PC-9 (cell line): Measurements from ENCODE around the gene MCF2L. TPM values are rescaled to one million over a fixed set of nuclear protein-coding genes. Genes with fewer than 3 reads are reported as not detected.

ENCODE experiments used
- BruUV-seq: library from RNA; stranded (reverse); fragments of 400-500 nt; replicated peaks from 2 replicates; lab custom pipeline; 2021; lab: Mats Ljungman, UMichigan
- CTCF ChIA-PET: fragments of 300-600 bp; sonication (Branson Sonifier 250); formaldehyde crosslinking; loops from one replicate; lab custom pipeline; 2022; ENCODE audit warnings: antibody characterized with exemption; lab: Charles Lee
- POLR2A ChIA-PET: fragments of 300-600 bp; sonication (Branson Sonifier 250); formaldehyde crosslinking; loops from one replicate; lab custom pipeline; 2022; ENCODE audit warnings: antibody characterized with exemption; ENCODE audit not compliant: unreplicated experiment; lab: Charles Lee
- DNase-seq, 2 experiments: peaks; one replicate each; pipeline versions ENCODE4 v3.0.0 to v3.0.0-alpha.2; 2015 to 2022; ENCODE audit warnings: mixed read lengths in 1 of 2
- H2AFZ ChIP-seq: fragments of 200-600 bp; sonication (generic); 2 replicates; pipeline ENCODE4 v1.8.1; 2017; ENCODE audit warnings: antibody characterized with exemption
- H3F3A ChIP-seq: fragments of 200-600 bp; sonication (generic); 2 replicates; pipeline ENCODE4 v1.8.1; 2017; ENCODE audit warnings: antibody characterized with exemption, mild to moderate bottlenecking, low read depth; ENCODE audit not compliant: insufficient read depth
- H3K27ac ChIP-seq: fragments of 200-600 bp; sonication (generic); 2 replicates; pipeline ENCODE4 v1.6.1; 2016; ENCODE audit warnings: mixed run types
- H3K27me3 ChIP-seq: fragments of 200-600 bp; sonication (generic); 2 replicates; pipeline ENCODE4 v1.6.1; 2016; ENCODE audit warnings: low read depth, mixed run types; ENCODE audit not compliant: insufficient read depth
- H3K36me3 ChIP-seq: fragments of 200-600 bp; sonication (generic); 2 replicates; pipeline ENCODE4 v1.6.1; 2016; ENCODE audit warnings: low read depth, mixed run types
- H3K4me1 ChIP-seq: fragments of 200-600 bp; sonication (generic); replicated peaks from 2 replicates; pipeline ENCODE4 v1.6.1; 2016; ENCODE audit warnings: mixed run types; ENCODE audit not compliant: insufficient read depth
- H3K4me2 ChIP-seq: fragments of 200-600 bp; sonication (generic); 2 replicates; pipeline ENCODE4 v1.6.1; 2017; ENCODE audit warnings: mixed run types
- H3K4me3 ChIP-seq: fragments of 200-600 bp; sonication (generic); 2 replicates; pipeline ENCODE4 v1.6.1; 2016; ENCODE audit warnings: mixed run types
- H3K79me2 ChIP-seq: fragments of 200-600 bp; sonication (generic); 2 replicates; pipeline ENCODE4 v1.6.1; 2017; ENCODE audit warnings: low read depth, mixed run types
- H3K9me2 ChIP-seq: fragments of 200-600 bp; sonication (generic); 2 replicates; pipeline ENCODE4 v1.8.1; 2017; ENCODE audit warnings: mild to moderate bottlenecking; ENCODE audit not compliant: insufficient read depth
- H3K9me3 ChIP-seq: fragments of 200-600 bp; sonication (generic); 2 replicates; pipeline ENCODE4 v1.8.1; 2016; ENCODE audit warnings: low read depth; ENCODE audit not compliant: insufficient read depth
- H4K20me1 ChIP-seq: fragments of 200-600 bp; sonication (generic); 2 replicates; pipeline ENCODE4 v1.8.1; 2017; ENCODE audit not compliant: insufficient read depth
- CTCF ChIP-seq: fragments of 200-600 bp; sonication (generic); conservative IDR thresholded peaks from 2 replicates; pipeline ENCODE4 v1.6.1; 2017; ENCODE audit warnings: mixed run types, antibody characterized with exemption, mild to moderate bottlenecking, moderate library complexity
- EZH2 ChIP-seq: fragments of 200-600 bp; sonication (generic); IDR thresholded peaks from 2 replicates; pipeline ENCODE4 v1.8.0; 2017; ENCODE audit warnings: antibody characterized with exemption, low read depth
- intact Hi-C: fragments of 100-400 bp; cut with micrococcal nuclease; formaldehyde crosslinking; loops from one replicate; pipeline ENCODE4 v1.10.0; 2022; ENCODE audit not compliant: unreplicated experiment
- total RNA-seq: library from RNA; stranded (reverse); gene quantifications from 2 replicates; pipeline ENCODE4 v1.2.3, GENCODE V29; 2021

The MCF2L gene
- total RNA-seq, 1 experiment from 2014 or later, result 28.2 TPM

GRCh38 chr13:113021391-113021790 is 52.4 kb downstream of the MCF2L start:
- Histone ChIP-seq H2AFZ (no peak overlapping the region), H3K9me3 (no peaks in the 10 kb centered on the region), H3K4me3 (no peak overlapping the region), H3K4me1 (peaks cover 30% of the 10 kb centered on the region), H3K79me2 (no peaks in the 10 kb centered on the region), H3K4me2 (peak overlapping the region; percentile 96), H3F3A (peaks cover 47% of the 10 kb centered on the region), H3K27ac (no peak overlapping the region), H3K9me2 (no peaks in the 10 kb centered on the region), H4K20me1 (no peaks in the 10 kb centered on the region), H3K36me3 (peaks cover 7% of the 10 kb centered on the region; the same call in 1 of the 2 replicates), H3K27me3 (no peaks in the 10 kb centered on the region)
- ChIA-PET CTCF (no interaction called here), POLR2A (no interaction called here)
- BruUV-seq, result TSS peak; percentile 40
- TF ChIP-seq CTCF (no peak), EZH2 (no peak)
- intact Hi-C loops, result no loop called here
- no peak for DNase-seq

DNA sequence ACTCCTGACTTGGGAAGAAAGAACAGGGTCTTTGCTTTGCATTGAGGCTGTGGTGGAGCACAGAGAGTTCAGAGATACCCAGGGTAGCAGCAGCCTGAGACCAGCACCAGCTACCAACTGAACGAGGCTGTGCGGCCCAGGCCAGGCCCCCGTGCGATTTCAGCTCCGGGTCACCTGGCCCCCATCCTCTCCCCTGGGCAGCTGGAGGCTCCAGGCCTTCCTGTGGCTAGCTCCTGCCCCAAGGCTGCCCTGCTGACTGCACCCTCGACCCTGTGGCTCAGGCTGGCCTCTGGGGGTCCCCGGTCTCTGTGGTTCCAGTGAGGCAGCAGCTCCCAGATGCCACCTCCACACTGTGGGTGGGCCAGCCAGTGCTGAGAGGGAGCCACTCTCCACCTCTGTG is 52.8 kb downstream of the MCF2L start:
- Histone ChIP-seq H2AFZ (no peak overlapping the region), H3F3A (peaks cover 50% of the 10 kb centered on the region), H3K36me3 (peaks cover 7% of the 10 kb centered on the region; the same call in 1 of the 2 replicates), H3K79me2 (no peaks in the 10 kb centered on the region), H3K9me3 (no peaks in the 10 kb centered on the region), H3K4me2 (peak overlapping the region; percentile 96), H3K27me3 (no peaks in the 10 kb centered on the region), H3K4me1 (peaks cover 32% of the 10 kb centered on the region), H3K4me3 (no peak overlapping the region), H4K20me1 (no peaks in the 10 kb centered on the region), H3K9me2 (no peaks in the 10 kb centered on the region), H3K27ac (no peak overlapping the region)
- BruUV-seq, result no TSS peak
- TF ChIP-seq CTCF (no peak), EZH2 (no peak)
- DNase-seq, result no peak
- ChIA-PET CTCF (no interaction called here), POLR2A (interaction anchor here (0.6 kb wide), 1 partner anchor 512 kb away, joined by 4 read pairs; no protein-coding TSS in a partner anchor)
- intact Hi-C loops, result loop anchor here (1.0 to 2.0 kb wide), 3 partner anchors 9 to 53 kb away; partner anchors contain the start of gene MCF2L

GRCh38 chr13:113022391-113022744 is 53.4 kb downstream of the MCF2L start:
- H3K27ac ChIP-seq, result peak overlapping the region; percentile 72
- peak overlapping the region; percentile 96 for H3K4me2 ChIP-seq
- no TSS peak for BruUV-seq

More at GRCh38 chr13:113022391-113022744, 53.4 kb downstream of the MCF2L start:
- H3K36me3 ChIP-seq, result peaks cover 7% of the 10 kb centered on the region; the same call in 1 of the 2 replicates
- no peaks in the 10 kb centered on the region for H3K27me3 ChIP-seq
- DNase-seq, result no peak
- no peaks in the 10 kb centered on the region for H3K79me2 ChIP-seq
- H3K4me1 ChIP-seq, result peaks cover 33% of the 10 kb centered on the region
- no peaks in the 10 kb centered on the region for H4K20me1 ChIP-seq
- ChIA-PET POLR2A (interaction anchor here (0.6 kb wide), 1 partner anchor 511 kb away, joined by 4 read pairs; no protein-coding TSS in a partner anchor), CTCF (no interaction called here)
- TF ChIP-seq EZH2 (no peak), CTCF (no peak)
- intact Hi-C loops, result loop anchor here (1.0 to 2.0 kb wide), 3 partner anchors 9 to 54 kb away; partner anchors contain the start of gene MCF2L
- peak overlapping the region; percentile 68 for H3K4me3 ChIP-seq
- no peaks in the 10 kb centered on the region for H3K9me3 ChIP-seq
- peaks cover 52% of the 10 kb centered on the region for H3F3A ChIP-seq
- peak overlapping the region; percentile 78 for H2AFZ ChIP-seq
- no peaks in the 10 kb centered on the region for H3K9me2 ChIP-seq
